Bronchial epithelial cell (primary cell): ENCODE results near the gene OSBP. TPM values are rescaled to one million over a fixed set of nuclear protein-coding genes. Genes with fewer than 3 reads are reported as not detected.
"Not testable (repeated sequence)": the region's sequence is repeated elsewhere in the genome, so short reads cannot be mapped to it uniquely, and the experiment has no call there.

ENCODE experiments used
- DNase-seq: peaks from one replicate; pipeline ENCODE4 v3.0.0-alpha.2; 2010; ENCODE audit warnings: low read depth
- FAIRE-seq: peaks from 2 replicates; lab custom pipeline; 2011; peaks lifted over from hg19 to GRCh38; lab: Jason Lieb, UNC
- H3K27me3 ChIP-seq: 2 replicates; pipeline ENCODE4 v1.5.1; 2011; ENCODE audit warnings: low read length; ENCODE audit not compliant: control insufficient read depth, insufficient read depth
- H3K36me3 ChIP-seq: 2 replicates; pipeline ENCODE4 v1.5.1; 2011; ENCODE audit warnings: low read length; ENCODE audit not compliant: control insufficient read depth, insufficient read depth
- H3K4me3 ChIP-seq: 2 replicates; pipeline ENCODE4 v1.5.1; 2011; ENCODE audit warnings: mild to moderate bottlenecking, low read depth, low read length, control low read depth
- total RNA-seq: library from RNA; depleted of rRNA; stranded (reverse); fragments of >200 nt; gene quantifications from 2 replicates; pipeline ENCODE4 v1.2.1, GENCODE V29; 2014
- TF ChIP-seq, protein P1 (sequence below): IDR thresholded peaks from 2 replicates; pipeline ENCODE4 v1.5.1; 2011; ENCODE audit warnings: mild to moderate bottlenecking, moderate library complexity, low read length, control low read depth, inconsistent platforms; ENCODE audit not compliant: insufficient read depth, severe bottlenecking

Gene OSBP
- total RNA-seq, 1 donor from 2014 or later = 32.1 TPM

DNA sequence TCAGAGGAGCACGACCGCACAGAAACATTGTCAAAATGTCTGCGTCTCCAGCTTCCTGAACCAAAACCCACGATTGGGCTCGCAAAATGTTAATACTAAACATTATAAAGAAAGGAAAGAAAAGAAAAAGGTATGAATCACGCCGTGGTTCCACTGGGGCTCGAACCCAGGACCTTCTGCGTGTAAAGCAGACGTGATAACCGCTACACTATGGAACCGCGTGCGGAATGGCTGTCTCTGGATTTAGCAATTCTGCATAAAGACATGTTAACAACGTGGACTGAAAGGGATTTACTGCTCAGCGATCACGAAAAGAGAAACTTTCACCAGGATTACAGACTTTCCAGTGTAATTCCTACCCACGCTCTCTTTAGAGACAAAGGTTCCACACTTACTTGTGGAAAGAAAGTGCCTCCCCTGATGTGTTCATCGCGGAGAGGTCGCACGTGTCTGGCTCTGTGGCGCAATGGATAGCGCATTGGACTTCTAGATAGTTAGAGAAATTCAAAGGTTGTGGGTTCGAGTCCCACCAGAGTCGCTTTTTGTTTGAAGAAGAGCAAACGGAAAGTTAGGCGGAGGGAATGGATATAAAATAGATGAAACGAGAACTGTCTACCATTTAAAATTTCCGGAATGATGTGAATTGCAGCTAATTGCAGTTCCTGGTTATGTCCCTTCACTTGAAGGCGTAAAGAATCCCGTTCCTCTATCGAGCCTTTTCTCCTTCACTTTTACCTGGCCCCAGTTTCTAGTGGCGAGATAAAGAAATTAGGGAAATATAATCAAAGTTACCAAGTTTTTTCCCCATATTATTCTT, 64.5 kb downstream of the OSBP start:
- H3K4me3 ChIP-seq = peak overlapping the region; percentile 50
- DNase-seq (peak; percentile 83), FAIRE-seq (no peak)
- H3K36me3 ChIP-seq = no peaks in the 10 kb centered on the region
- H3K27me3 ChIP-seq = no peaks in the 10 kb centered on the region
- TF ChIP-seq, protein P1, sequence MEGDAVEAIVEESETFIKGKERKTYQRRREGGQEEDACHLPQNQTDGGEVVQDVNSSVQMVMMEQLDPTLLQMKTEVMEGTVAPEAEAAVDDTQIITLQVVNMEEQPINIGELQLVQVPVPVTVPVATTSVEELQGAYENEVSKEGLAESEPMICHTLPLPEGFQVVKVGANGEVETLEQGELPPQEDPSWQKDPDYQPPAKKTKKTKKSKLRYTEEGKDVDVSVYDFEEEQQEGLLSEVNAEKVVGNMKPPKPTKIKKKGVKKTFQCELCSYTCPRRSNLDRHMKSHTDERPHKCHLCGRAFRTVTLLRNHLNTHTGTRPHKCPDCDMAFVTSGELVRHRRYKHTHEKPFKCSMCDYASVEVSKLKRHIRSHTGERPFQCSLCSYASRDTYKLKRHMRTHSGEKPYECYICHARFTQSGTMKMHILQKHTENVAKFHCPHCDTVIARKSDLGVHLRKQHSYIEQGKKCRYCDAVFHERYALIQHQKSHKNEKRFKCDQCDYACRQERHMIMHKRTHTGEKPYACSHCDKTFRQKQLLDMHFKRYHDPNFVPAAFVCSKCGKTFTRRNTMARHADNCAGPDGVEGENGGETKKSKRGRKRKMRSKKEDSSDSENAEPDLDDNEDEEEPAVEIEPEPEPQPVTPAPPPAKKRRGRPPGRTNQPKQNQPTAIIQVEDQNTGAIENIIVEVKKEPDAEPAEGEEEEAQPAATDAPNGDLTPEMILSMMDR = no peak

DNA sequence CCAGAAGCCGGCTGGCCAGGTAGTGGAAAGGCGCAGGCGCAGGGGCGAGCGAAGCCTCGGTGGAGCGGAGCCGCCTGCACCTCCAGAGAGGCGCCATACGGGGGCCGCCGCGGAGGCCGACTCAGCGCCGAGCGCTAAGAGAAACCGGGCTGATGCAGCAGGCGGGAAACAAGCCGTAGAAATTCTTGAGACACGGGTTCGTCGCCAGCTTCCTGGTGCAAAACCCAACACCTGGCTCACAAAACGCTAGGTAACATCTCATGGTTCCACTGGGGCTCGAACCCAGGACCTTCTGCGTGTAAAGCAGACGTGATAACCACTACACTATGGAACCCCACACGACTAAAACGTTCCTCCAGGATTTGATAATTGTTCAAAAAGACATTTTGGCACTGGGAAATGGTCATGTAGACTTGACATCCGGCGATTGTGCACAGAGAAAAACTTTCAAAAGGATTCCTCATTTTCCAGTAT, 65.2 kb downstream of the OSBP start:
- FAIRE-seq = no peak
- Histone ChIP-seq H3K36me3 (no peaks in the 10 kb centered on the region), H3K27me3 (no peaks in the 10 kb centered on the region), H3K4me3 (peak overlapping the region; percentile 50)
- TF ChIP-seq, protein P1 = peak; percentile 55
- peak; percentile 95 for DNase-seq

DNA sequence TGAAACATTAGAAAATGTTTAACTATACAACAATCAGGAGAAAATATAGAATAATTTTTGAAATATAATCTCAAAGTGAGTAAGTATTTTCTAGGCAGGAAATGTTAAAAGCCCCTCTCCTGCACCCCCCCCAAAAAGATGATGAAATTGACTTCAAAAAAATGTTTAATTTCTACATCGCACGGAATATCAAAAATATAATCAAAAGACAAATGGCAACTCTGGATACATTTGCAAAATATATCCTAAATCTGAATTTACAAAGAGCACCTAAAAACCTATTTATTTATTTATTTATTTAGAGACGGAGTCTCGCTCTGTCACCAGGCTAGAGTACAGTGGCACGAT, 67.3 kb downstream of the OSBP start:
- FAIRE-seq (no peak), DNase-seq (no peak)
- H3K36me3 ChIP-seq = no peaks in the 10 kb centered on the region
- no peak overlapping the region for H3K4me3 ChIP-seq
- H3K27me3 ChIP-seq = no peaks in the 10 kb centered on the region
- TF ChIP-seq, protein P1 = no peak

DNA sequence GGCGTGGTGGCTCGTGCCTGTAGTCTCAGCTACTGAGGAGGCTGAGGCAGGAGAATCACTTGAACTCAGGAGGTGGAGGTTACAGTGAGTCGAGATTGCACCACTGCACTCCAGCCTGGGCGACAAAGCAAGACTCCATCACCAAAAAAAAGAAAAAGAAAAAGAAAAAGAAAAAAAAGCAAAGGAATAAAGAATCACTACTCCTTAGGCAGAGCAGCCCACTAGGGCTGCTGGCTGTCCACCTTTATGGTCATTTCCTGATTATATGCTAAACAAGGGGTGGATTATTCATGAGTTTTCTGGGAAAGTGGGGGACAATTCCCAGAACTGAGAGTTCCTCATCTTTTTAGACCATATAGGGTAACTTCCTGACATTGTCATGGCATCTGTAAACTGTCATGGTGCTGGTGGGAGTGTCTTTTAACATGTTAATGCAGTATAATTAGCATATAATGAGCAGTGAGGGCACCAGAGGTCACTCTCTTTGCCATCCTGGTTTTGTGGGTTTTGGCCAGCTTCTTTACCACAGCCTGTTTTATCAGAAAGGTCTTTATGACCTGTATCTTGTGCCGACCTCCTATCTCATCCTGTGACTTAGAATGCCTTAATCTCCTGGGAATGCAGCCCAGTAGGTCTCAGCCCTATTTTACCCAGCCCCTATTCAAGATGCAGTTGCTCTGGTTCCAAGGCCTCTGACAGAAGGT, 67.8 kb downstream of the OSBP start:
- not testable (repeated sequence) for H3K27me3 ChIP-seq, DNase-seq, H3K4me3 ChIP-seq, H3K36me3 ChIP-seq, FAIRE-seq

DNA sequence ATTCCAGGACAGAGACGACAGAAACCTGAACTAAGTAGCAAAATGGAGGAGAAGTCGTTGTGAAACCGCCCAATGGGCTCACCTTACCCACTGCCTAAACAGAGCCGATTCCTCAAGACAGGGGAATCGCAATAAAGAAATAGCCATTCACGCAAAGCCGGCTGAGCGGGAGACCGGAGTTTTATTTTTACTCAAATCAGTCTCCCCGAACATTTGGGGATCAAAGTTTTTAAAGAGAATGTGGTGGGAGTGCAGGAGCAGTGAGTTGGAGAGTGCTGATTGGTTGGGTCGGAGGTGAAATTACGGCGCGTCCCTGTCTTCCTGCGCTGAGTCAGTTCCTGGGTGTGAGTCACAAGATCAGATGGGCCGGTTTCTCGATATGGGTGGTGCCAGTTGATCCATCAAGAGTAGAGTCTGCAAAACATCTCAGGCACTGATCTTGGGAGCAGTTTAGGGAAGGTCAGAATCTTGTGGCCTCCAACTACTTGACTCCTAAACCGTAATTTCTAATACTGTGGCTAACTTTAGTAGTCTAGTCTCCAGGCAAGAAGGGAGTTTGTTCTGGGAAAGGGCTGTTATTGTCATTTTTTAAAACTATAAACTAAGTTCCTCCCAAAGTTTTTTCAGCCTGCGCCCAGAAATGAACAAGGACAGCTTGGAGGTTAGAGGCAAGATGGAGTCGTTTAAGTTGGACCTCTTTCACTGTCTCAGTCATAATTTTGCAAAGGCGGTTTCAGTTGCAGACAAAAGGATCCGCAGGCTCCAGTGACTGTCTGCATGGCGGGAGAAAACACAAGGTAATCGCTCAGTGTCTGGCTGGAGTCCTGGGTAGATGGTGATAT, 70.2 kb downstream of the OSBP start:
- TF ChIP-seq, protein P1 = no peak
- Histone ChIP-seq H3K36me3 (no peaks in the 10 kb centered on the region), H3K4me3 (no peak overlapping the region), H3K27me3 (no peaks in the 10 kb centered on the region)
- peak; percentile 53 for DNase-seq
- FAIRE-seq = no peak

DNA sequence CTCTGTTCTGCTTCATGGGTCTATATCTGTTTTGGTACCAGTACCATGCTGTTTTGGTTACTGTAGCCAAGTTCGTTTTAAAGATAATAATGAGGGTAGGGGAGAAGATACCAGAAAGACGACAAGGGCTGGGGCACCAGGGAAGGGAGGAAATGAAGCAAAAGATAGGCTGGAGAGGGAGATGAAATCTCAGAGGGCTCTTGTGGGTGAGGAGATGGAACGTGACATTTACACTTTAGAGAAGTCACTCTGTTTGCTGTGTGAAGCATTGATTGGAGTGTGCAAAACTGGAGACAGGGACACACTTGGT, 70.8 kb downstream of the OSBP start:
- TF ChIP-seq, protein P1 = no peak
- no peaks in the 10 kb centered on the region for H3K27me3 ChIP-seq
- no peak overlapping the region for H3K4me3 ChIP-seq
- FAIRE-seq (no peak), DNase-seq (no peak)
- no peaks in the 10 kb centered on the region for H3K36me3 ChIP-seq

DNA sequence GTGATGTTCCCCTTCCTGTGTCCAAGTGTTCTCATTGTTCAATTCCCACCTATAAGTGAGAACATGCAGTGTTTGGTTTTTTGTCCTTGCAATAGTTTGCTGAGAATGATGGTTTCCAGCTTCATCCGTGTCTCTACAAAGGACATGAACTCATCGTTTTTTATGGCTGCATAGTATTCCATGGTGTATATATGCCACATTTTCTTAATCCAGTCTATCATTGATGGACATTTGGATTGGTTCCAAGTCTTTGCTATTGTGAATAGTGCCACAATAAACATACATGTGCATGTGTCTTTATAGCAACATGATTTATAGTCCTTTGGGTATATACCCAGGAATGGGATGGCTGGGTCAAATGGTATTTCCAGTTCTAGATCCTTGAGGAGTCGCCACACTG, 71.9 kb downstream of the OSBP start:
- H3K36me3 ChIP-seq, H3K4me3 ChIP-seq, FAIRE-seq, DNase-seq, H3K27me3 ChIP-seq: not testable (repeated sequence)
